Hematopoietic multipotent progenitor cell treated with erythropoietin and hydrocortisone succinate and interleukin-3 and kit ligand, for 15 days (in vitro differentiated cells): ENCODE data around the gene HEATR3.

Source experiments
- DNase-seq: peaks from one replicate; pipeline ENCODE4 v3.0.0-alpha.2; 2015; ENCODE audit warnings: low spot score

HEATR3 gene

DNA sequence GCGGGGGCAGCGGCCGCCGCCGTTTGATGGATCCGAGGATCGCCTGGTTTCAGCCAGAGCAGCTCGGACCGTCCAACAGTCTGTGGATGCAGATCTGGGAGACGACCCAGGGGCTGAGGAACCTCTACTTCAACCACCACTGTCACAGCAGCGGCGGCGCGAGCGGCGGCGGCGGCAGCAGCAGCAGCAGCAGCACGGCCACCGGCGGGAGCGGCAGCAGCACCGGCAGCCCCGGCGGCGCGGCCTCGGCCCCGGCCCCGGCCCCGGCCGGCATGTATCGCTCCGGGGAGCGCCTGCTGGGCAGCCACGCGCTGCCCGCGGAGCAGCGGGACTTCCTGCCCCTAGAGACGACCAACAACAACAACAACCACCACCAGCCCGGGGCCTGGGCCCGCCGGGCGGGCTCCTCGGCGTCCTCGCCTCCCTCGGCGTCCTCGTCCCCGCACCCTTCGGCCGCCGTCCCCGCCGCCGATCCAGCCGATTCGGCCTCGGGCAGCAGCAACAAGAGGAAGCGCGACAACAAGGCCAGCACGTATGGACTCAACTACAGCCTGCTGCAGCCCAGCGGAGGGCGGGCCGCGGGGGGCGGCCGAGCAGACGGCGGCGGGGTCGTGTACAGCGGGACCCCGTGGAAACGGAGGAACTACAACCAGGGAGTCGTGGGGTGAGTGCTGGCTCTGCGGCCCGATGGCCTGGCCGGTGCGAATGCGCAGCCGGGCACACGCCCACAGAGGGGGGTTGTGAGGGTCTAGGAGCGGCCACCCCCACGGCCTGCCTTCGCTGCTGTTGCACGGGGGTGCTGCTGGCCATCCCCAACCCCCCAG is 88.0 kb downstream of the HEATR3 start:
- DNase-seq, result no peak

DNA sequence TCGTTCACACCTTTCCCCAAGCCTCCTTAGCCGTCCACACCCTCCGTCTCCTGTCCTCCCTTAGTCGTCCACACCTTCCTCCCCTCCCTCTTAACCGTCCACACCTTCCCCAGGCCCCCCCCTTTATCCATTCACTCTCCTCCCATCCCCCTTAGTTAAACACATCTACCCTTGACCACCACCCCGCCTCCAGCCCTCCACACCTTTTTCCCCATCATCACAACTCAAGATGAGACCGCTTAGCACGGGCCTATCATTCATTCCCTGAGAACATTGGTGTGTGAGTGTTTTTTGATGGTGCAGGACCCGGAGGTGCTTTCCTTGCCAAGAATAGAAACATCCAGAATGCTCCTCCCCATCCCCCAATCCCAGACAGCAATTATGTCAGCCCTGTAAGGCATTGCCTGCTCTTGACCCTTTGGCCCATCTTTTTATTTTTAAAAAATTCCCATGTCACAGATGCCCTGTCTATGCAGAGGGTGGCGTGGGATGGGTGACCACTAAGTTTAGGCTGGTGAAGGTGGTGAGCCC is 88.7 kb downstream of the HEATR3 start:
- DNase-seq, result no peak

DNA sequence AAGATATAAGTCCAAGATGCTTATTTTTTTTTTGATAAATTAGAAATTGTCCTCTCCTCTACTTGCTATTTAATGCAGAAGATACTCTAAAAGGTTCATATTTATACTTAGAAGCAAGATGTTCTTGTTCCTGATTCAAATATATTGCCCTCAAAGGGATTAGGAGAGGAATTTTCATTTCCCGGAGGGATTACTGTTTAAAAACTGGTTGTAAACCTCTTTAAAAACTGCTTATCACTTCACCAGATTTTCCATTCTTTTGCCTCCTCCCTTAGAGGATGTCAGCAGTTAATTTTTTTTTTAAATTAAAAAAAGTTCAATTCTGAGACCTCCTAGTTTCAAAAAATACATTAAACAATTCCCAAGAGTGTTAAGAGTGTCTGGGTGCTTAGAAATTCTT is 90.2 kb downstream of the HEATR3 start:
- DNase-seq, result no peak
